KMS-11 (cell line): ENCODE data around the gene ZNF563.
"Not testable (repeated sequence)": the region's sequence is repeated elsewhere in the genome, so short reads cannot be mapped to it uniquely, and the experiment has no call there.

Experiments
- H2AFZ ChIP-seq: fragments of 200-600 bp; sonication (generic); 2 replicates; pipeline ENCODE4 v1.6.1; 2016; ENCODE audit warnings: antibody characterized with exemption, mixed run types, low read depth
- H3K27ac ChIP-seq: fragments of 200-600 bp; sonication (generic); 2 replicates; pipeline ENCODE4 v1.6.1; 2016; ENCODE audit warnings: mild to moderate bottlenecking, mixed run types
- H3K27me3 ChIP-seq: fragments of 200-600 bp; sonication (generic); 2 replicates; pipeline ENCODE4 v1.6.1; 2017; ENCODE audit warnings: mild to moderate bottlenecking, low read depth, mixed run types, moderate library complexity; ENCODE audit not compliant: insufficient read depth
- H3K36me3 ChIP-seq: fragments of 200-600 bp; sonication (generic); 2 replicates; pipeline ENCODE4 v1.6.1; 2017; ENCODE audit warnings: mild to moderate bottlenecking, mixed run types; ENCODE audit not compliant: insufficient read depth
- H3K4me1 ChIP-seq: fragments of 200-600 bp; sonication (generic); 2 replicates; pipeline ENCODE4 v1.6.1; 2016; ENCODE audit warnings: mild to moderate bottlenecking, low read depth, mixed run types; ENCODE audit not compliant: poor library complexity, severe bottlenecking
- H3K4me2 ChIP-seq: fragments of 200-600 bp; sonication (generic); 2 replicates; pipeline ENCODE4 v1.7.0; 2016; ENCODE audit warnings: mild to moderate bottlenecking, mixed run types
- H3K4me3 ChIP-seq: fragments of 200-600 bp; sonication (generic); IDR thresholded peaks from 2 replicates; pipeline ENCODE4 v1.6.1; 2017; ENCODE audit warnings: low read depth, low read length, mixed read lengths; ENCODE audit not compliant: insufficient read depth
- H3K79me2 ChIP-seq: fragments of 200-600 bp; sonication (generic); 2 replicates; pipeline ENCODE4 v1.6.1; 2016; ENCODE audit warnings: low read depth, mixed run types; ENCODE audit not compliant: insufficient read depth
- H3K9ac ChIP-seq: fragments of 200-600 bp; sonication (generic); 2 replicates; pipeline ENCODE4 v1.6.1; 2016; ENCODE audit warnings: mild to moderate bottlenecking, mixed run types
- H4K20me1 ChIP-seq: fragments of 200-600 bp; sonication (generic); 2 replicates; pipeline ENCODE4 v1.6.1; 2016; ENCODE audit warnings: mild to moderate bottlenecking, mixed run types; ENCODE audit not compliant: insufficient read depth
- TF ChIP-seq, protein P1 (sequence below): fragments of 200-600 bp; sonication (generic); conservative IDR thresholded peaks from 2 replicates; pipeline ENCODE4 v1.6.1; 2017; ENCODE audit warnings: low read depth, mild to moderate bottlenecking, antibody characterized with exemption, low read length, moderate library complexity, mixed read lengths

The ZNF563 gene

DNA sequence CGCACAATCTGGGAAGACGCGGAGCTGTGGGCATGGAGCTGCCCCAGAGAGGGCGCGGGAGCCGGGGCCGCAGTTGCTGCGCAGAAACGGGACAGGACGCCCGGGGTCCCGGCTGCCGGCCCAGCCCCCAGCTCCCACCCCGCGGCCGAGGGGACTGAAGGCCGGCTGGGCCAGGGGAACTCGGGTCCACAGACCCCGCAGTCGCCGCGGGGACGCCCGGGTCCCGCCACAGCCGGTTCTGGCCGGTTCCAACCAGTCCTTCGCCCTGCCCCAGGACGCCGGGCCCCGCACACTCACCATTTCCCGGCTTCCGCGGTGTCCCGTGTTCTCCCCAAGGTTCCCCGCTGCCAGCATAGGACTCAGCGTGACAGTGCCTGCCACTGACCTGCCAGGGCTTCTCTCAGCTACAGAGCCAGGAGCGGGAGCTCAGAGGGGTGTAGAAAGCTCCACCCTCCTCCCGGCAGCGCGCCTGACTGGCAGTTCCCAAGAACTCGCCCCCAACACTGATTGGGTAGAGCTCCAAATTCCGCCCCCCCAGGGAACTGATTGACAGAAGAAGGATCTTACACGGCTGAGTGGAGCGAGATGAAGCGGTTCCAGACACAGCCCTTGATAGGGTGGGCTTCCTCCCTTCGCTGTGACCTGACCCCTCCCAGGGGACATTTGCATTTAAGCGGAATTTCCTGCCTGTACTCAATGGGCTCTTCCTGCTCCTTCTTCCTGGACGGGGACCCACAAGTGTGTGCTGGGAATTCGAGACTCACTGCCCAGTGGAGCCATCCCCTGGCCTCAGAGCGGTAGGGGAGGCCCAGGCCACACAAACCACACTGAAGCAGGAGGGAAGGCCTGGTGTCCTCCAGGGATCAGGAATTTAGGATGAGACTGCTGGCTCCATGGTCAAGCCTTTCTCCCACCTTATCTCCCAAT lies 32.1 kb upstream of the ZNF563 start, which contains the start of gene ZNF442:
ZNF442 (minus strand) TSS at position 448 of the 927 bp plus-strand sequence. CDS start 2,052 bp downstream, outside the sequence.
- TF ChIP-seq, protein P1, sequence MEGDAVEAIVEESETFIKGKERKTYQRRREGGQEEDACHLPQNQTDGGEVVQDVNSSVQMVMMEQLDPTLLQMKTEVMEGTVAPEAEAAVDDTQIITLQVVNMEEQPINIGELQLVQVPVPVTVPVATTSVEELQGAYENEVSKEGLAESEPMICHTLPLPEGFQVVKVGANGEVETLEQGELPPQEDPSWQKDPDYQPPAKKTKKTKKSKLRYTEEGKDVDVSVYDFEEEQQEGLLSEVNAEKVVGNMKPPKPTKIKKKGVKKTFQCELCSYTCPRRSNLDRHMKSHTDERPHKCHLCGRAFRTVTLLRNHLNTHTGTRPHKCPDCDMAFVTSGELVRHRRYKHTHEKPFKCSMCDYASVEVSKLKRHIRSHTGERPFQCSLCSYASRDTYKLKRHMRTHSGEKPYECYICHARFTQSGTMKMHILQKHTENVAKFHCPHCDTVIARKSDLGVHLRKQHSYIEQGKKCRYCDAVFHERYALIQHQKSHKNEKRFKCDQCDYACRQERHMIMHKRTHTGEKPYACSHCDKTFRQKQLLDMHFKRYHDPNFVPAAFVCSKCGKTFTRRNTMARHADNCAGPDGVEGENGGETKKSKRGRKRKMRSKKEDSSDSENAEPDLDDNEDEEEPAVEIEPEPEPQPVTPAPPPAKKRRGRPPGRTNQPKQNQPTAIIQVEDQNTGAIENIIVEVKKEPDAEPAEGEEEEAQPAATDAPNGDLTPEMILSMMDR: no peak
- peak within 1 kb of the TSS; percentile 17 for H3K4me2 ChIP-seq
- H3K4me1 ChIP-seq: no peaks in the 10 kb centered on the region
- no peak within 1 kb of the TSS for H3K27ac ChIP-seq
- no peak within 1 kb of the TSS for H3K9ac ChIP-seq
- no peak within 1 kb of the TSS for H3K4me3 ChIP-seq
- H3K79me2 ChIP-seq: no peaks in the 10 kb centered on the region
- H2AFZ ChIP-seq: peak within 1 kb of the TSS; percentile 45; the same call in 1 of the 2 replicates
- no peaks in the 10 kb centered on the region for H3K36me3 ChIP-seq
- no peaks in the 10 kb centered on the region for H3K27me3 ChIP-seq
- no peaks in the 10 kb centered on the region for H4K20me1 ChIP-seq

DNA sequence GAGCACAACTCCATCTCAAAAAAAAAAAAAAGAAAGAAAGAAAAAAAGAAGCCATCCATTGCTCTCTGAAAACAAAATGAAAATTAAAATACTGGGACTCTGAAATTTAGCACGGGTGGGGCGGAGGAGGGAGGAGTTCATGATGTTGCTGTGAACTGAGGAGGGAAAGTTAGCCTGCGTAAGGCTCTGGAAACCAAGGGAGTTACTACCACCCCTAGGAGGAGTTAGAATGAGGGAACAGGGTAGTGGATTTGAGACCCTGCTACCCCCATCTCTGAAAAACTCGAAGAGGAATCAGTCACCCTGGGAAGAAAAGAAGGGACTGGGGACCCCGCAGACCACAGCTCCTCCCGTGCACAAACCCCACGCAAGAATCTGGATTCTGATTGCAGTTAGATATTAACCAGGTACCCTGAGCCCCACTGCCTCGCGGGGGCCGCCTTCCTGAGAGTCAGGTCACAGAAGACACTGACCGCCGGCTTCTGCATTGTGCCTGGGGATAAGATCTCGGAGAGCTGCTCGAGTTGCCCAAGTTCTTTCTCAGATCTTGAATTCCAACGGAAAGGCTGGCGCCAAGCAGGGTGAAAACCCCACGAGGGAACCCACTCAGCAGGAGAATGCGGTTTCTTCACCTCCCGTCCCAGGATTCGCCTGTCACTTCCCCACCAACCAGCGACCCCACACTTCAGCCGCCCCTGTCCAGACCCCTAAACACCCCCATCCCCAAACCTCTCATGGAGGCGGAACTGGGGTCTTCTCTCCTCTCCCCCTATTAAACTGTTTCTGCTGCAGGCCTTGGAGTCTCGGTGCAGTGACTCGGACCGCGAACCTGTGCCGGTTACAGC lies 31.2 kb upstream of the ZNF563 start:
- TF ChIP-seq, protein P1: no peak
- no peak overlapping the region for H3K27ac ChIP-seq
- no peaks in the 10 kb centered on the region for H4K20me1 ChIP-seq
- H3K36me3 ChIP-seq: no peaks in the 10 kb centered on the region
- no peak overlapping the region for H3K9ac ChIP-seq
- peak overlapping the region; percentile 45; the same call in 1 of the 2 replicates for H2AFZ ChIP-seq
- no peaks in the 10 kb centered on the region for H3K79me2 ChIP-seq
- H3K4me3 ChIP-seq: no peak overlapping the region
- no peaks in the 10 kb centered on the region for H3K27me3 ChIP-seq
- no peak overlapping the region for H3K4me2 ChIP-seq
- H3K4me1 ChIP-seq: no peaks in the 10 kb centered on the region

DNA sequence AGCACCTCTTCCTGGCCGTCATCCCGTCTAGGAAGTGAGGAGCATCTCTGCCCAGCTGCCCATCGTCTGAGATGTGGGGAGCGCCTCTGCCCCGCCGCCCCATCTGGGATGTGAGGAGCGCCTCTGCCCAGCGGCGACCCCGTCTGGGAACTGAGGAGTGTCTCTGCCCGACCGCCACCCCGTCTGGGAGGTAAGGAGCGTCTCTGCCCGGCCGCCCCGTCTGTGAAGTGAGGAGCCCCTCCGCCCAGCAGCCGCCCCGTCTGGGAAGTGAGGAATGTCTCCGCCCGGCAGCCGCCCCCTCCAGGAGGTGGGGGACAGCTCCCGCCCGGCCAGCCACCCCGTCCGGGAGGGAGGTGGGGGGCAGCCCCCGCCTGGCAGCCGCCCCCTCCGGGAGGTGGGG lies 28.8 kb upstream of the ZNF563 start:
- H4K20me1 ChIP-seq, H3K27me3 ChIP-seq, H3K4me3 ChIP-seq, H3K79me2 ChIP-seq, H3K9ac ChIP-seq, H2AFZ ChIP-seq, H3K4me1 ChIP-seq, H3K4me2 ChIP-seq, H3K36me3 ChIP-seq, H3K27ac ChIP-seq: not testable (repeated sequence)

DNA sequence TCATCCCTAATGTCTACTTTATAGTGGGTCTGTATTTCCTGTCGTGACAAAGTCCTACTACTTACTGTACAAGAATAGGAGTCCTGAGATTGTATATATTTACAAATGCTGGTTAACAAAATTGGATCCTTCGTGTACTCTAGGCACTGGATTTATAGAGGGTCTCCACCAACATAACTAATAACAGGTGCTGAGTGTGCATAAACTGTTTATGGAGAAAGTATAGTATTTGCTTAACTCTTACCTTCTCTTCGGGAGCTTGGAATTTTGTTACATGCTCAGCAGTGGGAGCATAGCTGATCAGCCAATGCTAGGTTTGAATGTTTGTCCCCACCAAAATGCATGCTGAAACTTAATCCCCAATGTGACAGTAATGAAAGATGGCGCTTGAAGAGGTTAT lies 19.9 kb upstream of the ZNF563 start:
- TF ChIP-seq, protein P1: no peak
- H3K79me2 ChIP-seq: no peaks in the 10 kb centered on the region
- no peaks in the 10 kb centered on the region for H3K4me1 ChIP-seq
- no peak overlapping the region for H2AFZ ChIP-seq
- H3K36me3 ChIP-seq: no peaks in the 10 kb centered on the region
- H3K4me3 ChIP-seq: no peak overlapping the region
- no peak overlapping the region for H3K9ac ChIP-seq
- H3K27ac ChIP-seq: no peak overlapping the region
- H4K20me1 ChIP-seq: no peaks in the 10 kb centered on the region
- no peak overlapping the region for H3K4me2 ChIP-seq
- no peaks in the 10 kb centered on the region for H3K27me3 ChIP-seq
